Gastroesophageal sphincter (tissue), 3 donors: ENCODE results near the gene PSMD8.

Experiments
- CTCF ChIP-seq, 4 experiments: fragments of 200-600 bp in 2 of 4; fragments of 450-650 bp in 2 of 4; sonication (generic) in 1 of 4; IDR thresholded peaks; one replicate each; pipeline ENCODE4 v1.5.1; 2017 to 2019; ENCODE audit warnings: antibody characterized with exemption in 4 of 4, mild to moderate bottlenecking in 2 of 4, moderate library complexity in 2 of 4
- EP300 ChIP-seq: sonication (generic); formaldehyde crosslinking; IDR thresholded peaks from one replicate; pipeline ENCODE4 v1.6.1; 2017; ENCODE audit warnings: antibody characterized with exemption, mild to moderate bottlenecking
- POLR2A ChIP-seq, 2 donors: fragments of 450-650 bp; IDR thresholded peaks; one replicate each; pipeline ENCODE4 v1.6.1; 2017; ENCODE audit warnings: antibody characterized with exemption in 2 of 2, mild to moderate bottlenecking in 2 of 2, moderate library complexity in 1 of 2

DNA sequence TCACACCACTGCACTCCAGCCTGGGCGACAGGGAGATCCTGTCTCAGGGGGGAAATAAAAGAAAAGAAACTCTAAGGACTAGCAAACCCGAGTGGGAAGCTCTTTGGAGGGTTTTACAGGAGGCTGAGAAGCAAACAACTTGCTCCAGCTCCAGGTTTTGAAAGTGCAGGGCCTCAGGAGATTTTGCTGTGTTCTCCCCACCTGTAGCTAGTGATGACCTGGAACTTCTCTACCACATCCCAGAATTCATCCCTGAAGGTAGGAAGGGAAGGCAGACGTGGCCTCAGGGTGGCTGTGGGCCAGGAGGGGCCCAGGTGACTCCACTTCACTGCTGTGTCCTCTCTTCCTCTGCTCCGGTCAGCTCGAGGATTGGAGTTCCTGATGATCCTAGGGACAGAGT lies 16.3 kb upstream of the PSMD8 start:
- TF ChIP-seq CTCF (IDR thresholded peaks at IDR 0.05) (no peak), POLR2A (IDR thresholded peaks at IDR 0.05) (no peak), EP300 (no peak)
